Measurements from ENCODE around the gene EBF3.

EBF3 gene

DNA sequence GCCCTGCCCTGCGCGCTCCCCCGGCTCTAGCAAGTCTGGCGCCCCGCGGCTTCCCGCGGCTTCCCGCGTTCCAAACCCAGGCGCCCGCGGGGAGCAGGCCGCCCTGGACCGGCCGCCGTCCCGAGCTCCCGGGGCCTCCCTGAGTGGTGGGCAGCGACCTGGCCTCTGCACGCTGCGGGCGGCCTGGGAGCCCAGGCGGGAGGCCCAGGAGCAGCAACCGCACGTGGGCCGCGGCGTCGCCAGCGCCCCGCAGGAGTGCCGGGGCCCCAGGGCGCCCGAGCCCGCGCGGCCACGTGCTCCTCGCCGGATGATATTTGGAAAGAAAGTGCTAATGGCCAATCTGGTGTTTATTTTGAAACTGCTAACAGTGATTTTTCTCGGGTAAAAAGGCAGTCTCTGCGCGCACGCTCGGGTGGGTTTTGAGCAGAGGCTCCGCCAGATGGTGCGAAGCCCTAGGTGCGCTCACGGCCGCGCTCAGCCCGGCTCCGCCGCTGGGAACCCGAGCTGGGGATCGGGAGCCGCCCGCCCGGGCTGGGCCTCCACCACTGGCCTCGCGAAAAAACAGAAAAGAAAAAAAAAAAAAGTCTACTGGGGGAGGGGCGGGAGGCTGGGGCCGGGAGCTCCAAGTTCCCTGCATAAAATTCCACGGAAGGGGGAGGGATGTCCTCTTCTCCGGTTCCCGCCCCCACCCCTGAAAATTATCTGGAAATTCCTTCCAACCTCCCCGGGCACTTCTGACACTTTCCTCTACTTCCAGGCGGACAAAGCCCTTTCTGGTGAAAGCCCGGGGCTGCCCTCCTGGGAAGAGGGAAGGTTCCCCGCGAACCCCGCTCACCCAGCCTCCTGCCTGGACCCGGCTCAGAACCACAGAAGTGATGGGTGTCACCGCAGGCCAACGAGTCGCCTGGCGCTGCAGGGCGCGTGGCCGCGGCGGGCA is 4.3 kb downstream of the EBF3 start:
- DNase-seq (ENCODE audit: low read depth), result no peak

DNA sequence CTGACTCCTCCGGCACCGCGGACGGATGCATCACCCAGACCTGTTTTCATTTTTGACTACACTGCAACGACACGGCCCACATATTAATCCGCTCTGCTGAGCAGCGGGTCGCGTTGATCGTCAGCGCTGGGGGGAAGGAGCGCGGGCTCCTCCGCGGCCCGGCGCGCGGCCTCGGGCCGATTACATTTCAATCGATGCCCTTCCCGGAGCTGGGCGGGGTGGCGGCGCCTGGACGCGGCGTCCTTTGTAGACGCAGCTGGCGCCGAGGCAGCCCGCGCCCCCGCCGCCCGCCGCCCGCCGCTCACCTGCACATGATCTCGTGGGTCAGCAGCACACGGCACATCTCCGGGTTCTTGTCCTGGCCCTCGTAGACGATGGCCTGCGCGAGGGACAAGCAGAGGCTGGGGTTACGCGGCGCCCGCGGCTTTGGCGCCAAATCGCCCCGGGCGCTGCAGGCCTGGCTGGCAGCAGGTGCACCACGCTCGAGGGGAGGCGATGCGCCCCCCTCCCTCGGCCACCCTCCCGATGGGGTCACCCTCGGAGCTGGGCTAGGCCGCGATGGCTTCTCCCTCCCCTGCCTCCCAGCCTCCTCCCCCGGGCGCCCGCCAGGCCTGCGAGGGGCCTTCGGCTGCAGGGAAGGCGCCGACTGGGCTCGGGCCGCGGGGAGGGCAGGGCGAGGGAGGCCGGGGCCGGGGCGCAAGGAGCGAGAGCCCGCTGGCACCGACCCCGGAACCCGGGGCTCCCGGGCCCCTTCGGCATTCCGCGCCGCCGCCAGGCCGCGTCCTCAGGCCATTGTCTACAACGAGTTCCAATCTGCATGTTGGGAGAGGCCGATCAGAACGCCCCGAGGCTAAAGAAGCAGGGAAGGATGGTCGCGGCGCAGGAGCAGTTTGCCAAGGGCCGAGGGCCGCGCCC is 5.2 kb downstream of the EBF3 start:
- no peak for DNase-seq (ENCODE audit: low read depth)

DNA sequence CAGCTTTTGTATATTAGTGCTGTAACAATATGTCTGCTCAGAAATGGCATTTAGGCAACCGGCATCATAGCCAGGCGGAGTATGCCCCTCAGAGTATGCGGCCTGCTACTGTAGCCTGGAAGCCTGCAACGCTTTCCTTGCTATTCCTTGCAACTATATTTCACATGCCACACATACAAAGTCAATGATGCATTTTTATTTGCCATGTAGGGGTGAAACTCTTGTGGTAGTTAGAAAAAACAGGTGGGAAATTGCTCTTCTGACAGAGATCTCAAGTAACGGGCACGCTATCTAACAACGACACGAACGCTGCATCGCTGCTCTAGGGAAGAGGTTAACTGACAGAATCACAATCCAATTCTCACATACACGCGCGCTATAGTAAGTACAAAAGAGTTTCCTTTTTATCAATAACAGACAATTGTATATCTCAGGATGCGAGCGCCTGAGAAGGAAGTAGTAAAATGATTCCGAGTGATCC is 5.9 kb downstream of the EBF3 start:
- no peak for DNase-seq (ENCODE audit: low read depth)

DNA sequence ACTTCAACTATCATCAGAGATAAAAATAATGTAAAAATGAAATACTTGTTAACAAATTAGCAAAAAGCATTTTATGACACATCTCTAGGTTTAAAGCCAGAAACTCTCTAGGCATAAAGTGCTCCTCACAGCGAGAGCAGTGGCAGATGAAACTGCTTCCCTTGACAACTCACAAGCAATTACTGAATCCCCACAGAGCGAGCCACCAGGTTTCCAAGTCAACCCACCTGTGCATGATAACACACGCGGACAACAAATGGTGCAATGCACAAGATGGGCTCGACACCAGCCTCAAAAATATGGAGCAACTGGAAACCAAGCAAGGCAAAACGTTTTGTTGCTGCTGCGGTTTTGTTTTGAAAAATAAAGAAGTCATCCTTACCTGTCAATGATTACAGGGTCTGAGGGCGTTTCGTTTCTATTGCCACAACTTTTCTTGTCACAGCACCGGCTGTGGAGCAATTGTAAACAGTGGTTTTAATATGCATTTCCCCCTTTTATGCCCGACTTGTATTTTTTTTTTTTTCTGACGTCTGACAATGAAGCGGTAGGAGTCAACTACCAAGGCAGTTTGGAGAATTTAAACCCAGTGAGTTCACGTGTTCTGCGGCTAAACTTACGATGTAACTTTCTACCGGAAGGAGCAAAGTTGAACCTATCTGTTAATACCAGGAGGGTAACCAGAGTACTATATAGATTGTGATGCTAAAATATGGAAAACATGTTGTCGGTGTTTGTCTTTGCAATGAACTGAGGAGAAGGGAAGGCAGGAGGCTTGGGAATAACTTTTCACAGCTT is 7.0 kb downstream of the EBF3 start:
- no peak for DNase-seq (ENCODE audit: low read depth)

DNA sequence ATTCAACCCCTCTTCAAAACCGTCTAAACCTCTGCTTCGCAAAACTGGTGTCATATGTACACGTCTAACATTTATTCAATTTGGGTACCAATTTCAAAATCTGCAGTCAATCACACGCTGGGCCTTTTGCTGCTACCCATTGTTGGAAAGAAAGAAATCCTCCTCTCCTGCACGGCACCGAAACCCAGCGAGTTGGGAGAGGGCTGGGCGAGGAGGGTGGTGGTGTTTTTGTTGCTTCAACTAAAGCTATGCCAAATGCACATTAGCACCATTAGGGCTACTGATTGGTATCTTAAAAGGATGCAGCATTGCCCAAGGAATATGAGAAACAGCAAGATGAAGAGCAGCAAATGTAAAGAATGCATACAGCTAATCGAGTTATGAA is 7.8 kb downstream of the EBF3 start:
- no peak for DNase-seq (ENCODE audit: low read depth)

DNA sequence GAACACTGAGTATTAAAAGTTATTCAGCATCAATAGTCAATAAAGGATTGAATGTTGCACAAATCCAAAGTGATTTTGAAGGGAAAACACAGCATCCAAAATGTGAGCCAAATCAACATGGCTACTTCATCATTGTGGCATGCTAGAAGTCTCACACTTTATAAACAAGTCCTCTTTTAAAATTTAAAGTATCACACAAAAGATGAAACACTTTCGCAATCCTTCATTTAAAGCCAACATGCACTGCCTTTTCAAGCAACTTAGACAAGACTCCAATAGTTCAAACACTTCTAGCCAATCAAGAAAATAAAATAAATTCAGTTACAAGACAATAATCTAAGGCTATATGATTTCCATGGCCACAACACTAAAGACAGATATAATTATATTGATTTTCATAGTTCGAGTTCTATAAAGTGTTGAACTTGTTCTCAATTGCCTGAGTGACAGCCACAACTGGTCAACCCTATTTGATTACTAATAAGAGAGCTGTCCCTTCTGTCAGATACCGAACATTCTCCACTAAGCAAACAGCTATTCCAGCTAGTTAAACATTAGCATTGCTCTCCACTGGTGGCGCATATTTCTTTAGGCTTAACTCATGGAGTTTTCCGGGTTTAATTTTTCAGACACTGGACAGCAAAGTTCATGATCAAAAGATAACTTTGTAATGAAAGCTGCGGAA is 8.3 kb downstream of the EBF3 start:
- no peak for DNase-seq (ENCODE audit: low read depth)

DNA sequence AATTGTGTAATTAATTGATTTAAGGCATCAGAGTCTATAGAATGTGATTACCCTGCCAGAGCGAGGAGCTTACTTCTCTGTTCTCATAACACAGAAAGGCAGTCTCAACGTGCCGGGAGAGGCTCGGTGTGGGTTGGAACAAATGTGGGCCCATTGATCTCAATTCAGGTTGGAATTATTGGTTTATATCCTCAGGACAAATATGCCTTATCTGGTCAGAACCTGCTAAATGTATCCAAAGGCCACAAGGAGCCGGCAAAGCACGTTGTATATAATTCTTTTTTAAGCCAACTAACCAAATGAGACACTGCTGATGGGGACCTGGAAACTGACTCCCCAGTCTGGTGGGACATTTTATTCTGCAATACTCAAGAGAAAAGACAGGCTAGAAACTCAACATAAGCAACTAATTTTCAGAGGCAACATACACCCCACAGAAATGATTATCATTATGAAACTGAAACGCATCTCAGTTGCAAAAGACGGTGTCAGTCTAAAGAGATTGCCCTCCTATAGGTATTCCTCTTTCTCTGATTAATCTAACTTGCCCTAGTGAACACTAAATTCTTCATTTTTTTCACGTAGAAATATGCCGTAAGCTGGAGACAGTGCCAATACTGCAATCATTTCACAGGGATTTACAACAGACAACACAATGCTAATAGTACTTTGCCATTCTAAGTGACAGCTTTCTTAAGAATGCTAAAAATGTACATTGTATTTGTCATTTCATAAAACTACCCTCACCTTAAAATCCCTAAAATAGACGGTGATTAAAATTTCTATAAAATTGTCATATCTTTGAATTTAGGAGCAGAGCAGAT is 9.4 kb downstream of the EBF3 start:
- no peak for DNase-seq (ENCODE audit: low read depth)

DNA sequence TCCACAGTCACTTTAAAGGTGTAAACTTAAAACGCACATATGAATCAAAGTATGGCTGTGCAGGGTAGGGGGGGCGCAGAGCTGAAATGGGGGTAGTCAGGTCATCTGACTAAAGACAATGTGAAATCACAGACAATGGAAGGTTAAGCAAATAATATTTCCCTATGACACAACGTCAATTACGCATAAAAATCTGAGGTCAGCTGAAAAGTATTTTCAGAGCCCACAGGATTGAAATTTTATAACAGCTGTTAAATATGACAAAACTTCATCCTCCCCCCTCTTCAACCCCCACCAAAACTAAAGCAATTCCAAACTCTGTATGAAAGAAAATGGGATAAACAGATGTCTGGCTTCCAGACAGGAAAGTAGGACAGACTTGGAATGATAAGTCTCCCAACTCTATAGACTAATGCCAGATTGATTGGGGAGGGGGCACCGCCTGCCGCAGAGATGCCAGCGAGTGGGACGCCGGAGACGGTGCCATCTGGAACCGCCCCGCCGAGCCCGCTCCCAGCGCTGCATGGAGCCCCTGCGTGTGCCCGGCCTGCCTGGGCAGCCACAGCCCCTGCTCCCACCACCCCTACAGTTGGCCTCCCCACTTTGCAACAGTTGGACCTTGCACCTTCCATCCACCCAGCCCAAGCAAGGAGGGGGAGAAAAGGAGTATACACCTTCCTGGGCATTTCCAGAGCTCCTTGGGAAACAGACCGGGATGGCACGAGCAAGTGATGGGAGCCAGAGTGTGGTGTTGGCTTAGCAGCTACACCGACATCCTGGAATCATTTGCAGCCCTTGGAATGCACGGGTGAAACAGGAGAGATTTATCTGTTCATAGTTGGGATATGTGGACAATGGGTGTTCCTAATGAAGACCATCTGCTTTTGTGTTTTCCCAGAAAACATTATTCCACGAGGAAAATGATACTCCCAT is 10.7 kb downstream of the EBF3 start:
- DNase-seq (ENCODE audit: low read depth), result no peak

DNA sequence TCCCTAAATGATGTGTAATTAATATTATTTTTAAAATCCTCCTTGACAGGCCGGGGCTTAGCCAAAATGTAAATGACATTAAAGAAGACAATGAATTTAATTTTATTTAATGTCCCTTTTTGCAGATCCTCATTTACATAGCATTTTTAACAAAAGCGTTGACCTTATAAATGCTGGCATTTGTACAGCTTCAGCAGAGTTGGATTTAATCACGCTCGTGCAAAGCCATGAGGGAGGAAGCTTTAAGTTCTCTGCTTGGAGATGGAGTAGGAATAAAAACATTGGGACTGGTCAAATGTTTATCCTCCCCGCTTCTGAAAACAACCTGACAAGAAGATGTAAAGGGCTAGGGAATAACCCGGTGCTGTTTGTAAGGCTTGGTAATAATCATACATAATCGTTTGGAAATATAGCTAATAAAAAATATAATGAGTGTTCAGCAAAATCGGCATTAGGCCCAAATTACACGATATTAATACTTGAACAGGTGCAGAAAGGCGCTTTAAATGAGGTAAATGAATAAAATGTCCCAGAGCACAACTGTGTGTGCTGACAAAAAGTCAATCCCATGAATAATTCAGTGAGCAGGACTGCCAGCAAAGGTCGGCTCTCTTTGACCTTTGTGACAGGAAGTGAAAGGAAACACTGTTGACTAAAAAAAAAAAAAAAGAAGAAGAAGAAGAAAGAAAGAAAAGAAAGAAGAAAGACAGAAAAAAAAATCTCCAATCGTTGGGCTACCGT is 11.5 kb downstream of the EBF3 start:
- DNase-seq (ENCODE audit: low read depth), result no peak

DNA sequence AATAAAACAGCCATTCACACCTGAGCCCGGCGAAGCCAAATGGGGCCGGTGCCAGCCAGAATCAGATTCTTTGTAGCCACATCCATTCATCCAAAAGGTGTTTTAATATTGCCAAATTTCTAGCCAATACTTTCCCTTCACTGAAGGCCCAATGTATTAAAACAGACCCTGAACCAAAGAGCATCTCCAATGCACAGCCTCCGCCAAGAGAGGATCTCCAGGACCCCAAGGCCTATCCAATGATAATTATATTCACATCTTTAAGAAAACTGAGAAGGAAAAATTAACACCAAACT is 12.2 kb downstream of the EBF3 start:
- DNase-seq (ENCODE audit: low read depth), result no peak

DNA sequence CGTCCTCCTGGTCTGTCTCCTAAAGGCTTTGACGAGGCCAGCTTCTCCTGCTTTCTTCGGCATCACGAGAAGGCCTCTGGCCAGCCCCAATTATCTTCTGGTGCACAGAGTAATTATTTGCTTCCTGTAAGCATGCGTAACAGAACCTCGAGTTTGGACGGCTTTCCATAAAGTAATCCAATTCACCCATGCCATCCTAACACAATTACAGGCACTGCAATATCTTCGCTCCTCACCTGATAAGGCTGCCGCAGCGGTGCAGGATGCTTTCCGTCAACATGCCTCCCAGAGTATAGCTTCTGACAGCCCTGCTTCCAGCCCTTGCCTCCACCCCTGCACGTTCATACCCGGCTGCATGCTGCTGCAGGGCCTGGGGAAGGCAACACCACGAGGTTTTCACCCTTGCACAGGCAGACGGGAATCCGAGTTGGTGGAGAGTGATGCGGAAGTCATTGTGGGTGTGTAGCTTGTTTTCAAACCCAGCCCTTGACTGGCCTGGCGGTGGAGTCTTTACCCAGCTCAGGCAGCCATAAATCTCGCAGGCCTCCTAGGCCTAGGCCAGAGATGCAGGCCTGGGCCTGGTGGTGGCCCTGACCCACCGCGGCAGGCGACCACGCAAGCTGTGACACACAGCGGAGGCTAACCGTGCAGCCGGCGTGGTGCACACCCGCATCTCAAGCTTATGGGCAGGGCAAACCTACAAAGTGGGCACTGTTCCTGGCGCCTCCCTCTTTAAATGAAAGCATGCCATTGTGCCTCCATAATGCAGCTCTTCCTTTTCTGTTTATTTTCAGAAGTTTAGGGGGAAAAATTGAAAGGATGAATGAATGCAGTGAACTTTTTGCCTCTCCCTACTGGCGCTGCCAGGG is 12.7 kb downstream of the EBF3 start:
- no peak for DNase-seq (ENCODE audit: low read depth)

DNA sequence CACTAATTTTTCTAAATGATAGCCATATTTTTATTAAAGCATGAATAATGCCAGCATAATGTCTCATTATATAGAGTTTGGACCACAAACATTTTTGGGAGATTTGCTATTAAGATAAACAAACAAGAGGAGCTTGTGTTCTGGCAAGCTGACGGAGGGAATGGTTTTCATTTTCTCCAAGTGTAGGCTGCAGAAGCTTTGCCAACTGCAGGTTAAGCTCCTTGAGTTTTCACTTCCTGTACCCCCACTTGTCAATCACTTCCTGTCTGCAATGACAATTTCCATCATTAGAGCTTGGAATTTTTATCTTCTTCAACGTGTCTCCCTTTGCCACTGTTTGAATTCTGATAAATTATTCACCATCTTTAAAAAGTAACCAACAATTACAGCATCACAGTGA is 13.4 kb downstream of the EBF3 start:
- no peak for DNase-seq (ENCODE audit: low read depth)

DNA sequence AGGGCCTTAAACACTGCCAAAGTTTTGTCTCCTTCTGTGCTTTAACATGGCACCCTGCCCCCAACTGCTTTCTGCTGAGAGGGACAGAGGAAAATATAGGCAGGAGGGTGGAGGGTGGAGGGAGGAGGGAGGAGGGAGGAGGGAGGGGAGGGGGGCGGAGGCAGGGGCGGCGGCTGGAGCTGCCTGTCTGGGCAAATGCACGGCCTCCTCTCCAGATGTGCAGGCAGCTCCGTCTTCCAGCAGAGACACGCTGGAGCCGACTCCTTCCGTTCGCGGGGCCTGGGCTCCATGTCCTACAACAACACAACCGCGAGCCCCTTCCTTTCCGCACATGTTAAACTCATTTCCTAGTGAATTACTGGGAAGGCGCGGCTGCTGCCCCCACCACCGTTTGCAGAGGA is 14.2 kb downstream of the EBF3 start:
- no peak for DNase-seq (ENCODE audit: low read depth)

DNA sequence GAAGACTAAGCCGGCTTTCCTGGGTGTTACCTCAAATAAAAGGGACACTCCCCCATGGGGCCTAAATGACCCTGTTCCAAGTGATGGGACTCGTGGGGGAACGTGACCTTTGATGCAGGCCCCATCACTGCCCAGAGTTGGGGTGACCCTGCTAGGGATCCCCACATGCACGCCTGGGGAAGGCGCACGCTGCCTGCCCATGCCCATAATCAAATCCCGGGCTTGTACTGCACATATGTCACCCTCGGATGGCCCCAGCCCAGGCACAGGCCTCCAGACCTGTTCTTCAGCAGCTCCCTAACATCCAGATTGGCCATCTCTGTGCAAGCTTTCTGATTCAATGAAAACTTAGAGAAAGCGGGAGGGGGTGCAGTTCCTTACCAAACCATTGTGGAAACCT is 14.7 kb downstream of the EBF3 start:
- no peak for DNase-seq (ENCODE audit: low read depth)

DNA sequence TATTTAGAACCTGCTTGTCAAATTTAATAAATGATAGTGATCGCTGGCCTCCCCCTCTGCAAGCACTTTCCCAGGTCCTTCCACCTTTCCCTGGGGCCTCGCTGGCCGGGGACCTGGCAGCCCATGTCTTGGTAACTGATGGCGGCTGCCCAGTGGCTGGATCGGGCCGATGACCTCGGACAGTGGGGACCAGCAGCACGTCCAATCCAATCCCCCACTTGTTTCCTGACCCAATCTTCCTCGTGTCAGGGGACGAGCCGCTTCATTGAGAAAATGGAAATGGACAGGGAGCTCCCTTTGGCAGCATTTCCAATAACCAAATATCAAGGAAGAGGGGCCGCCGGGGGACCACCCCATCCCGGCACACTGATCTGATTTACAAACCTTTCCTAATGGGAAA is 17.2 kb downstream of the EBF3 start:
- DNase-seq (ENCODE audit: low read depth), result no peak

DNA sequence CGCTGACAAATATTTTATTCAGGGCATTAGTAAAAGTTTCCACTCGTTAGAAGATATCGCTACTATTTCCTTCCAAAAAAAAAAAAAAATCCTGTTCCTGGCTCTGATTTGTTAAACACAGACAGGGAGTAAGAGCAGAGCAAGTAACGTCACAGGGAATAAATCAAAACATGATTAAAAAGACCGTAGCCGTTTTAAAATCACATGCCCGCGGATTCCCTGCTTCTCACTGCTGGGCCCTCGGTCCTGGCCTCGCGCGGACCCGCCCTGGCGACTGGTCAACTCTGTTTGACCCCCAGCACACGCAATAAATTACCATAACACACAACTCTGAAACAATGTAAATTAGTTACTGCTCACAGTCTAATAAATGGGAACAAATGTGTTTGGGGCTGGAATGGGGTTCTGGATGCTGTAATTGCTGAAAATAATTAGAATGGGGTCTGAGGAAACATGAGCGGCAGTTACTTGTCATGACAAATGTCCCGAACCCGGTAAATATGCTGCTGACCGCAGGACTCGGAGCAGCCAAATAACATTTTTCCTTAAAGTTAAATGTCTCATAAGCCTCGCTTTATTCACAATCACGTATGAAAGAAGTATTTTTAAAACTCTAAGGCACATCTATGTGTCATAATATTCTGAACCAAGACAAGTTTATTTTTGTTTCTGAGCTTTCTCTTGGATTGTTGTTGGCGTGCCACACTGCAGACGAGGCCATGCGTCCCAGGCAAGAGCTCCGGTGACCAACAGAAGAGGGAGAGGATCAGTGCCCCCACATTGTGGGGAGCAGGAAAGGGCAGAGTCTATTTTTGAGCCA is 17.9 kb downstream of the EBF3 start:
- DNase-seq (ENCODE audit: low read depth), result no peak

DNA sequence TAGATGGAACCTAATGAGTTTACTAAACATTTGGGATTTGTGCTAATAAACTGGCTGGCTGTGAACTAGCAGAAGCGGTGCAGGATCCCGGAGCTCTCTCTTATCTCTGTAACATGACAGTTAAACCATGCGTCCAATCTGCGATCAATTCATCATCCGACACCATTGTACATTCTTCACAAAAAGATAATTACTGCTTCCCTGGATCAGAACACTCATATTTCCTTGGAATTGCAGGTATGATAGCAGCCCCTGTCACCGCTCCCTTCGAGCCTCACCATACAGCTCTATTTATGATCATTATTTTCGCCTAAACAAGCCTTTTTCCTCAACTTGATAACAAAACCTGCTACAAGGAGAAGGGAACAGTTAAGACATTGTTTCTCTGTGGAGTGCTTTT is 18.5 kb downstream of the EBF3 start:
- DNase-seq (ENCODE audit: low read depth), result no peak
